AG09319 (cell line): ENCODE results near the gene C1orf115.
"Not testable (repeated sequence)": the region's sequence is repeated elsewhere in the genome, so short reads cannot be mapped to it uniquely, and the experiment has no call there.

Experiments used
- DNase-seq: peaks from one replicate; pipeline ENCODE4 v3.0.0-alpha.2; 2010; ENCODE audit warnings: low read depth; ENCODE audit errors: extremely low read depth
- CTCF ChIP-seq: IDR thresholded peaks from 2 replicates; pipeline ENCODE4 v1.5.1; 2011; ENCODE audit warnings: low read depth, mild to moderate bottlenecking, inconsistent platforms, low read length, moderate library complexity

Gene C1orf115

GRCh38 chr1:220708936-220709801 is 19.0 kb downstream of the C1orf115 start:
- TF ChIP-seq CTCF, result no peak
- no peak for DNase-seq

- TF ChIP-seq CTCF, result no peak
- no peak for DNase-seq
Measured at GRCh38 chr1:220710333-220710732, 20.2 kb downstream of the C1orf115 start.

GRCh38 chr1:220711056-220711809 is 21.1 kb downstream of the C1orf115 start:
- TF ChIP-seq CTCF, result no peak
- DNase-seq, result no peak

GRCh38 chr1:220715986-220716385 is 25.8 kb downstream of the C1orf115 start:
- DNase-seq, result not testable (repeated sequence)

GRCh38 chr1:220717800-220718640 is 27.9 kb downstream of the C1orf115 start:
- TF ChIP-seq CTCF, result no peak
- no peak for DNase-seq

- not testable (repeated sequence) for DNase-seq
Measured at GRCh38 chr1:220721266-220721665, 31.1 kb downstream of the C1orf115 start.

GRCh38 chr1:220726634-220727033 is 36.5 kb downstream of the C1orf115 start:
- DNase-seq, result no peak

More at GRCh38 chr1:220726634-220727033, 36.5 kb downstream of the C1orf115 start:
- TF ChIP-seq CTCF, result peak; percentile 4; the same call in 1 of the 2 replicates
